Caco-2 (cell line): ENCODE data around the gene PDGFA. TPM values are rescaled to one million over a fixed set of nuclear protein-coding genes. Genes with fewer than 3 reads are reported as not detected.

ENCODE experiments used
- BruUV-seq: library from RNA; stranded (reverse); fragments of 400-500 nt; replicated peaks from 2 replicates; lab custom pipeline; 2021; lab: Mats Ljungman, UMichigan
- CTCF ChIA-PET: fragments of 300-600 bp; sonication (Branson Sonifier 250); formaldehyde crosslinking; loops from one replicate; lab custom pipeline; 2022; ENCODE audit warnings: antibody characterized with exemption; lab: Charles Lee
- POLR2A ChIA-PET: fragments of 300-600 bp; sonication (Branson Sonifier 250); formaldehyde crosslinking; loops from one replicate; lab custom pipeline; 2022; ENCODE audit warnings: antibody characterized with exemption; lab: Charles Lee
- DNase-seq, 2 experiments: peaks; one replicate each; pipeline versions ENCODE4 v3.0.0 to v3.0.0-alpha.2; 2020 to 2022
- H3K27me3 ChIP-seq: replicated peaks from 2 replicates; pipeline ENCODE4 v1.6.0; 2011; ENCODE audit warnings: low read length; ENCODE audit not compliant: control insufficient read depth, insufficient read depth
- H3K36me3 ChIP-seq: 2 replicates; pipeline ENCODE4 v1.5.1; 2011; ENCODE audit warnings: low read length; ENCODE audit not compliant: control insufficient read depth, insufficient read depth
- H3K4me1 ChIP-seq: fragments of 250-450 bp; sonication (Bioruptor Pico); 2 replicates; pipeline ENCODE4 v1.5.1; 2020; ENCODE audit warnings: mild to moderate bottlenecking
- H3K4me3 ChIP-seq: 2 replicates; pipeline ENCODE4 v1.5.1; 2011; ENCODE audit warnings: low read depth, mild to moderate bottlenecking, control low read depth, low read length
- H3K9me3 ChIP-seq: fragments of 250-450 bp; sonication (Bioruptor Pico); 2 replicates; pipeline ENCODE4 v1.5.1; 2020; ENCODE audit warnings: mild to moderate bottlenecking, moderate library complexity
- H3K27ac Mint-ChIP-seq: one replicate; pipeline ENCODE4 v1.8.0; 2022; ENCODE audit warnings: mixed read lengths; ENCODE audit not compliant: unreplicated experiment
- H3K27me3 Mint-ChIP-seq: one replicate; pipeline ENCODE4 v1.8.0; 2022; ENCODE audit warnings: mixed read lengths; ENCODE audit not compliant: insufficient read depth, unreplicated experiment
- H3K36me3 Mint-ChIP-seq: one replicate; pipeline ENCODE4 v1.8.0; 2022; ENCODE audit warnings: mild to moderate bottlenecking, mixed read lengths; ENCODE audit not compliant: insufficient read depth, unreplicated experiment
- H3K4me1 Mint-ChIP-seq: one replicate; pipeline ENCODE4 v1.8.0; 2022; ENCODE audit warnings: low read depth, mixed read lengths; ENCODE audit not compliant: unreplicated experiment
- H3K4me3 Mint-ChIP-seq: one replicate; pipeline ENCODE4 v1.8.0; 2022; ENCODE audit warnings: mild to moderate bottlenecking, moderate library complexity, mixed read lengths; ENCODE audit not compliant: unreplicated experiment
- H3K9me3 Mint-ChIP-seq: one replicate; pipeline ENCODE4 v1.8.0; 2022; ENCODE audit warnings: mixed read lengths; ENCODE audit not compliant: unreplicated experiment
- CTCF ChIP-seq, 2 experiments: fragments of 200-600 bp in 1 of 2; IDR thresholded peaks; 1 replicate in 1 of 2; 2 replicates in 1 of 2; pipeline versions ENCODE4 v1.5.1 to v1.8.0; 2011 to 2022; ENCODE audit warnings: antibody characterized with exemption in 1 of 2, control low read depth in 1 of 2, inconsistent platforms in 1 of 2, low read depth in 1 of 2, low read length in 1 of 2, mild to moderate bottlenecking in 1 of 2, moderate library complexity in 1 of 2; ENCODE audit not compliant: insufficient read depth in 1 of 2, severe bottlenecking in 1 of 2, unreplicated experiment in 1 of 2
- intact Hi-C: fragments of 100-400 bp; cut with micrococcal nuclease; formaldehyde crosslinking; loops from one replicate; pipeline ENCODE4 v1.10.0; 2022; ENCODE audit not compliant: unreplicated experiment
- total RNA-seq: library from RNA; stranded (reverse); gene quantifications from 2 replicates; pipeline ENCODE4 v1.2.3, GENCODE V29; 2022

PDGFA gene
- total RNA-seq, 1 experiment from 2014 or later, result 78.5 TPM

GRCh38 chr7:450036-450435, 69.6 kb downstream of the PDGFA start:
- Mint-ChIP-seq H3K27ac (no peak overlapping the region), H3K27me3 (no peaks in the 10 kb centered on the region), H3K4me1 (peaks cover 7% of the 10 kb centered on the region), H3K4me3 (no peak overlapping the region), H3K36me3 (no peaks in the 10 kb centered on the region), H3K9me3 (no peaks in the 10 kb centered on the region)
- Histone ChIP-seq H3K4me3 (no peak overlapping the region), H3K27me3 (no peaks in the 10 kb centered on the region), H3K36me3 (no peaks in the 10 kb centered on the region), H3K4me1 (peaks cover 14% of the 10 kb centered on the region; the same call in 1 of the 2 replicates), H3K9me3 (no peaks in the 10 kb centered on the region)
- ChIA-PET POLR2A (no interaction called here), CTCF (interaction anchor here (1.3 kb wide), 1 partner anchor 22 kb away, joined by 5 read pairs; no protein-coding TSS in a partner anchor)
- intact Hi-C loops, result no loop called here
- no peak for DNase-seq
- TF ChIP-seq CTCF (IDR thresholded peaks at IDR 0.05; ENCODE audit: insufficient read depth in 1 of 2, low read depth in 1 of 2, low read length in 1 of 2, severe bottlenecking in 1 of 2, unreplicated experiment in 1 of 2), result no peak
- no TSS peak for BruUV-seq

DNA sequence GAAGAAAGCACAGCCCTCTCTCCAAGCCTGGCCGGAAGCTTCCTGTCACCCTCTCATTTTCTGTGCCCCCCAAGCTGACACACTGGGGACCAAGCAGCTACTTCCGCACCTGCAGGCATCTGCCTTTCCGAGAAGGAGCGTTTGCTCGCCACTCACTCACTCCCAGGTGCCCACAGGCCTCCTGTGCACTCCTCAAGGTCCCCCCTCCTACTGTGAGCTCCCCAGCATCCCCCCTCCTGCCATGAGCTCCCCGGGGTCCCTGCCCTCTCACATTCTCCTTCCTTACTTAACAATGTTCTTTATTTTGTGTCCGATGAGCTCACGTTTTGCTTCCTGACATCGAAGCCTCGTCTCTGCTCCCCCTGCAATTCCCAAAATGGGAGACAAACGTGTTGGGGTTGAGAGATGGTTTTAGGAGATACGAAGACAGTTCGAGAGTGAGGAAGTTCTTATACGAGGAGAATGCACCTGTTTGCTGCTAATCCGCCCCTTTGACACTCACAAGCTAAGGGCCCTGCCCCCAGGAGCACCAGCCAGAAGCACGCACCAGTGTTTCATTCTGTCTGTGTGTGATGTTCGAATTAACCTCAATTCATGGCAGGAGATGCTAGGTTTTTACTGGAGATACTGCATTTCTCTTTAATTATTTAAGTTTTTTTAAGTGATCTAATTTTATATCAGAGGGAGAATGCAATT, 70.2 kb downstream of the PDGFA start:
- BruUV-seq, result no TSS peak
- Mint-ChIP-seq H3K4me3 (no peak overlapping the region), H3K36me3 (no peaks in the 10 kb centered on the region), H3K27me3 (no peaks in the 10 kb centered on the region), H3K4me1 (peaks cover 7% of the 10 kb centered on the region), H3K9me3 (no peaks in the 10 kb centered on the region), H3K27ac (no peak overlapping the region)
- Histone ChIP-seq H3K4me1 (peaks cover 14% of the 10 kb centered on the region; the same call in 1 of the 2 replicates), H3K36me3 (no peaks in the 10 kb centered on the region), H3K27me3 (no peaks in the 10 kb centered on the region), H3K9me3 (no peaks in the 10 kb centered on the region), H3K4me3 (no peak overlapping the region)
- intact Hi-C loops, result no loop called here
- CTCF ChIA-PET, result interaction anchor here (1.3 kb wide), 1 partner anchor 23 kb away, joined by 5 read pairs; no protein-coding TSS in a partner anchor
- DNase-seq, result no peak
- TF ChIP-seq CTCF (IDR thresholded peaks at IDR 0.05; ENCODE audit: insufficient read depth in 1 of 2, low read depth in 1 of 2, low read length in 1 of 2, severe bottlenecking in 1 of 2, unreplicated experiment in 1 of 2), result no peak
- POLR2A ChIA-PET, result no interaction called here

GRCh38 chr7:447523-447922, 72.1 kb downstream of the PDGFA start:
- no peaks in the 10 kb centered on the region for H3K9me3 ChIP-seq
- Mint-ChIP-seq H3K27me3 (no peaks in the 10 kb centered on the region), H3K4me1 (peaks cover 7% of the 10 kb centered on the region), H3K27ac (no peak overlapping the region), H3K9me3 (no peaks in the 10 kb centered on the region), H3K36me3 (no peaks in the 10 kb centered on the region), H3K4me3 (no peak overlapping the region)
- H3K4me1 ChIP-seq, result peaks cover 14% of the 10 kb centered on the region; the same call in 1 of the 2 replicates
- POLR2A ChIA-PET, result no interaction called here
- H3K36me3 ChIP-seq, result no peaks in the 10 kb centered on the region
- no peaks in the 10 kb centered on the region for H3K27me3 ChIP-seq
- CTCF ChIA-PET, result no interaction called here
- no peak for DNase-seq
- H3K4me3 ChIP-seq, result no peak overlapping the region
- no TSS peak for BruUV-seq
- no peak for TF ChIP-seq CTCF (IDR thresholded peaks at IDR 0.05; ENCODE audit: insufficient read depth in 1 of 2, low read depth in 1 of 2, low read length in 1 of 2, severe bottlenecking in 1 of 2, unreplicated experiment in 1 of 2)
- intact Hi-C loops, result no loop called here

Other genes starting within 250 kb of the PDGFA start
- gene FOXL3, start 229.7 kb downstream of the PDGFA start, total RNA-seq, result not detected in 2 replicates
- 51.4 and 53.4 TPM in 2 replicates for gene DNAAF5, start 206.9 kb upstream of the PDGFA start, total RNA-seq
- 56.6 and 60.0 TPM in 2 replicates for gene PRKAR1B, start 207.4 kb upstream of the PDGFA start, total RNA-seq